Immature natural killer cell (primary cell): ENCODE measurements around the gene PLBD1. TPM values are rescaled to one million over a fixed set of nuclear protein-coding genes. Genes with fewer than 3 reads are reported as not detected.

Source experiments
- DNase-seq, 3 donors: peaks; one replicate each; pipeline ENCODE4 v3.0.0; 2022; ENCODE audit warnings: mixed read lengths in 1 of 3
- H3K27ac Mint-ChIP-seq, 6 donors: one replicate each; pipeline ENCODE4 v1.8.0; 2020; ENCODE audit warnings: mixed read lengths in 6 of 6, mild to moderate bottlenecking in 5 of 6, inconsistent platforms in 4 of 6, moderate library complexity in 3 of 6
- H3K27me3 Mint-ChIP-seq, 3 donors: one replicate each; pipeline ENCODE4 v1.8.0; 2020 to 2021; ENCODE audit warnings: low read depth in 3 of 3, mild to moderate bottlenecking in 3 of 3, mixed read lengths in 3 of 3, moderate library complexity in 3 of 3, inconsistent platforms in 1 of 3
- H3K36me3 Mint-ChIP-seq, 3 donors: one replicate each; pipeline ENCODE4 v1.8.0; 2020; ENCODE audit warnings: mixed read lengths in 3 of 3, inconsistent platforms in 2 of 3, mild to moderate bottlenecking in 2 of 3
- H3K4me1 Mint-ChIP-seq, 2 donors: one replicate each; pipeline ENCODE4 v1.8.0; 2020; ENCODE audit warnings: inconsistent platforms in 2 of 2, mild to moderate bottlenecking in 2 of 2, mixed read lengths in 2 of 2, moderate library complexity in 1 of 2
- H3K4me3 Mint-ChIP-seq, 5 donors: one replicate each; pipeline ENCODE4 v1.8.0; 2020; ENCODE audit warnings: mild to moderate bottlenecking in 5 of 5, mixed read lengths in 5 of 5, inconsistent platforms in 3 of 5, moderate library complexity in 3 of 5
- H3K9me3 Mint-ChIP-seq, 6 donors: one replicate each; pipeline ENCODE4 v1.8.0; 2020; ENCODE audit warnings: mild to moderate bottlenecking in 6 of 6, mixed read lengths in 6 of 6, inconsistent platforms in 4 of 6, moderate library complexity in 3 of 6
- polyA plus RNA-seq, 3 donors: library from polyadenylated mRNA; unstranded; fragments of 300-500 nt; fragmentation: Illumina TruSeq; gene quantifications; one replicate each; pipeline ENCODE4 v1.2.3, GENCODE V29; 2021

The PLBD1 gene
- 1 to 10 TPM; 1.8 to 8.4 (median 7.0) TPM for polyA plus RNA-seq

DNA sequence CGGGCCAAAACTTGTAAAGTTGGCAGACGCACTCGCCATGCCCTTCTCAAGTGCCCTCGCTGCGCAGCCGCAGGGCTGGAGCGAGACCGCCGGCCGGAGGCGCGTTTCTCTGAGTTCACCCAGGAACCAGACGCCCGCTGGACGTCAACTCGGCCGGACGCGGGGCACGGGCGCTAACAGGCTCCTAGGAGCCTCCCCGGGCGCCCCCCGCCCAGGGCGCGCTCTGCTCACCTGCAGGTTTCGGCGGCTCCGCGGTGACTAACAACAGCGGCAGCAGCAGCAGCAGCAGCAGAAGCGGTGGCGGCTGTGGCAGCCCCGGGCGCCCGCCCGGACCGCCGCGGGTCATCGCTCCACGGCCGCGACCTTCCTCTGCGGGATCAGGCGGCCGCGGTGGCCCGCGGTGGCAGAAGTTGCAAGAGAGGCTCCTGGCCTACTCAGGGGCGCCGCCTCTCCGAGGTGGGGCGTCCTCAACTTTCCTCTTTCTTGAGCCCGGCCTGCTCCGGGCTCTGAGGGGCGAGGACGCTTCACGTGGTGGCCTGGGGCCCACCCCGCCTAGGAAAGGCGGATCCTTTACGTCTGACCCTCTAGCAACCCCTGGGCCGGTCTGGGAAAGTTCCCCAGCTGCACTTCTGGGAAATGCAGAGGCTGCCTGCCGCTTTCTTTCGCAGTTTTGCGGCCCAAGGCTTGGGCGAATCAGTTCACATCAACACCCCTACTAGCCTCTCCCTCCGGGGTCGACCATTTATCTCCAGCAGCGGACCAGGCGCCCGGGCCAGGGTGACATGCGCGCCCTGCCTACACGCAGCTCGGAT lies at the start of gene PLBD1:
Gene PLBD1 (minus strand): TSS at position 533 of the 812 bp plus-strand sequence. CDS start 187 bp downstream, at position 346.
- H3K4me1 Mint-ChIP-seq: peaks cover 0 to 2% of the 10 kb centered on the region in 2 donors
- H3K4me3 Mint-ChIP-seq: peak within 1 kb of the TSS in 3 of 5 donors; percentile 3 to 48 (median 12)
- H3K36me3 Mint-ChIP-seq: no peaks in the 10 kb centered on the region
- peaks cover 6 to 15% (median 14%) of the 10 kb centered on the region in 3 donors for H3K27me3 Mint-ChIP-seq
- no peak for DNase-seq
- H3K9me3 Mint-ChIP-seq: peaks cover 0 to 3% (median 0%) of the 10 kb centered on the region in 6 donors
- no peak within 1 kb of the TSS for H3K27ac Mint-ChIP-seq

GRCh38 chr12:14614704-14615121 lies 47.0 kb upstream of the PLBD1 start:
- H3K36me3 Mint-ChIP-seq: no peaks in the 10 kb centered on the region
- H3K4me1 Mint-ChIP-seq: no peaks in the 10 kb centered on the region
- no peak overlapping the region for H3K4me3 Mint-ChIP-seq
- peaks cover 3 to 9% (median 4%) of the 10 kb centered on the region in 3 donors for H3K27me3 Mint-ChIP-seq
- peaks cover 7 to 22% (median 12%) of the 10 kb centered on the region in 6 donors for H3K9me3 Mint-ChIP-seq
- no peak overlapping the region for H3K27ac Mint-ChIP-seq
- no peak for DNase-seq

- no peaks in the 10 kb centered on the region for H3K4me1 Mint-ChIP-seq
- H3K36me3 Mint-ChIP-seq: no peaks in the 10 kb centered on the region
- peaks cover 4 to 9% (median 4%) of the 10 kb centered on the region in 3 donors for H3K27me3 Mint-ChIP-seq
- no peak for DNase-seq
- no peak overlapping the region for H3K4me3 Mint-ChIP-seq
- no peak overlapping the region for H3K27ac Mint-ChIP-seq
- peaks cover 7 to 27% (median 13%) of the 10 kb centered on the region in 6 donors for H3K9me3 Mint-ChIP-seq
Measured at GRCh38 chr12:14613718-14614117, 46.0 kb upstream of the PLBD1 start.

- Mint-ChIP-seq H3K9me3 (peaks cover 7 to 35% (median 14%) of the 10 kb centered on the region in 6 donors), H3K27ac (no peak overlapping the region)
Measured at GRCh38 chr12:14612898-14613445, 45.3 kb upstream of the PLBD1 start.

GRCh38 chr12:14612250-14612649 lies 44.6 kb upstream of the PLBD1 start:
- peaks cover 4 to 7% (median 6%) of the 10 kb centered on the region in 3 donors for H3K27me3 Mint-ChIP-seq
- no peak for DNase-seq
- peaks cover 8 to 42% (median 17%) of the 10 kb centered on the region in 6 donors for H3K9me3 Mint-ChIP-seq
- no peaks in the 10 kb centered on the region for H3K4me1 Mint-ChIP-seq
- no peak overlapping the region for H3K4me3 Mint-ChIP-seq
- peaks cover 0 to 4% (median 0%) of the 10 kb centered on the region in 3 donors for H3K36me3 Mint-ChIP-seq
- no peak overlapping the region for H3K27ac Mint-ChIP-seq

More at GRCh38 chr12:14612898-14613445, 45.3 kb upstream of the PLBD1 start:
- H3K27me3 Mint-ChIP-seq: peaks cover 4 to 7% (median 6%) of the 10 kb centered on the region in 3 donors
- peaks cover 0 to 4% (median 0%) of the 10 kb centered on the region in 3 donors for H3K36me3 Mint-ChIP-seq
- H3K4me3 Mint-ChIP-seq: no peak overlapping the region
- DNase-seq: no peak
- no peaks in the 10 kb centered on the region for H3K4me1 Mint-ChIP-seq

- H3K4me1 Mint-ChIP-seq: no peaks in the 10 kb centered on the region
- H3K27me3 Mint-ChIP-seq: peaks cover 4 to 7% (median 6%) of the 10 kb centered on the region in 3 donors
- no peak overlapping the region for H3K27ac Mint-ChIP-seq
- peaks cover 10 to 46% (median 21%) of the 10 kb centered on the region in 6 donors for H3K9me3 Mint-ChIP-seq
- no peak for DNase-seq
- peaks cover 0 to 4% (median 0%) of the 10 kb centered on the region in 3 donors for H3K36me3 Mint-ChIP-seq
- H3K4me3 Mint-ChIP-seq: no peak overlapping the region
Measured at GRCh38 chr12:14611640-14612203, 44.0 kb upstream of the PLBD1 start.

GRCh38 chr12:14607568-14607967 lies 39.9 kb upstream of the PLBD1 start:
- no peak overlapping the region for H3K4me3 Mint-ChIP-seq
- H3K4me1 Mint-ChIP-seq: no peaks in the 10 kb centered on the region
- no peak overlapping the region for H3K27ac Mint-ChIP-seq
- H3K36me3 Mint-ChIP-seq: peaks cover 0 to 8% (median 0%) of the 10 kb centered on the region in 3 donors
- peaks cover 28 to 74% (median 37%) of the 10 kb centered on the region in 6 donors for H3K9me3 Mint-ChIP-seq
- H3K27me3 Mint-ChIP-seq: peaks cover 2 to 14% (median 10%) of the 10 kb centered on the region in 3 donors
- DNase-seq: no peak

GRCh38 chr12:14605401-14605989 lies 37.8 kb upstream of the PLBD1 start:
- peaks cover 0 to 8% (median 0%) of the 10 kb centered on the region in 3 donors for H3K36me3 Mint-ChIP-seq
- peaks cover 20 to 57% (median 26%) of the 10 kb centered on the region in 6 donors for H3K9me3 Mint-ChIP-seq
- no peak overlapping the region for H3K27ac Mint-ChIP-seq
- no peaks in the 10 kb centered on the region for H3K4me1 Mint-ChIP-seq
- no peak overlapping the region for H3K4me3 Mint-ChIP-seq
- DNase-seq: no peak
- H3K27me3 Mint-ChIP-seq: peaks cover 5 to 11% (median 7%) of the 10 kb centered on the region in 3 donors

DNA sequence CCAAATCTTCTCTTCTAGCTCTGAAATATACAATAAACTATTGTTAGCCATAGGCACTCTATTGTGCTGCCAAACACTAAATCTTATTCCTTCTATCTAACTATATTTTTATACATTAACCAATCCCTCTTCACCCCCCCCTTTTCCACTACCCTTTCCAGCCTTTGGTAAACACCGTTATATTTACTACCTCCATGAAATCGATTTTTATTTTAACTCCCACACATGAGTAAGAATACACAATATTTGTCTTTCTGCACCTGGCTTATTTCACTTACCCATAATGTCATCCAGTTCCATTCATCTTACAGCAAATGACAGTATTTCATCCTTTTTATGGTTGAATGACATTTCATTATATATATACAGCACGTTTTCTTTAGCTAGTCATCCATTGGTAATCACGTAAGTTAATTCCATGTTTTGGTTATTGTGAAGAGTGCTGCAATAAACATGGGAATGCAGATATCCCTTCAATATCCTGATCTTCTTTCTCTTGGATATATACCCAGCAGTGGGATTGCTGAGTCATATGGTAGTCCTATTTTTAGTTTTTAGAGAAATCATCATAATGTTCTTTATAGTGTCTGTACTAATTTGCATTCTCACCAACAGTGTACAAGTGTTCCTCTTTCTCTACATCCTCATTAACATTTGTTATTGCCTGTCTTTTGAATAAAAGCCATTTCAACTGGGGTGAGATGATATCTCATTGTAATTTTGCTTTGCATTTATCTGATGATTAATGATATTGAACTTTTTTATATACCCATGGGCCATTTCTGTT lies 34.2 kb upstream of the PLBD1 start:
- peaks cover 4 to 14% (median 6%) of the 10 kb centered on the region in 3 donors for H3K27me3 Mint-ChIP-seq
- no peaks in the 10 kb centered on the region for H3K4me1 Mint-ChIP-seq
- no peak for DNase-seq
- H3K4me3 Mint-ChIP-seq: no peak overlapping the region
- no peak overlapping the region for H3K27ac Mint-ChIP-seq
- peaks cover 14 to 40% (median 24%) of the 10 kb centered on the region in 6 donors for H3K9me3 Mint-ChIP-seq
- H3K36me3 Mint-ChIP-seq: peaks cover 0 to 4% (median 0%) of the 10 kb centered on the region in 3 donors

- H3K27ac Mint-ChIP-seq: no peak overlapping the region
- no peak overlapping the region for H3K4me3 Mint-ChIP-seq
- no peak for DNase-seq
- no peaks in the 10 kb centered on the region for H3K36me3 Mint-ChIP-seq
- no peaks in the 10 kb centered on the region for H3K4me1 Mint-ChIP-seq
- H3K27me3 Mint-ChIP-seq: peaks cover 2 to 11% (median 5%) of the 10 kb centered on the region in 3 donors
- H3K9me3 Mint-ChIP-seq: peaks cover 0 to 11% (median 2%) of the 10 kb centered on the region in 6 donors
Measured at GRCh38 chr12:14597480-14597879, 29.8 kb upstream of the PLBD1 start.

- H3K9me3 Mint-ChIP-seq: no peaks in the 10 kb centered on the region
- no peak for DNase-seq
Measured at GRCh38 chr12:14591719-14592118, 24.0 kb upstream of the PLBD1 start.

GRCh38 chr12:14589169-14590004 lies 21.7 kb upstream of the PLBD1 start:
- Mint-ChIP-seq H3K4me1 (no peaks in the 10 kb centered on the region), H3K36me3 (no peaks in the 10 kb centered on the region), H3K4me3 (no peak overlapping the region), H3K27me3 (peaks cover 0 to 5% (median 0%) of the 10 kb centered on the region in 3 donors), H3K9me3 (no peaks in the 10 kb centered on the region), H3K27ac (no peak overlapping the region)
- no peak for DNase-seq

More at GRCh38 chr12:14591719-14592118, 24.0 kb upstream of the PLBD1 start:
- H3K27me3 Mint-ChIP-seq: peaks cover 2 to 8% (median 5%) of the 10 kb centered on the region in 3 donors
- H3K36me3 Mint-ChIP-seq: no peaks in the 10 kb centered on the region
- H3K4me3 Mint-ChIP-seq: no peak overlapping the region
- no peaks in the 10 kb centered on the region for H3K4me1 Mint-ChIP-seq
- H3K27ac Mint-ChIP-seq: no peak overlapping the region
